GM12878 (cell line): Measurements from ENCODE around the gene MAMDC4. TPM values are rescaled to one million over a fixed set of nuclear protein-coding genes. Genes with fewer than 3 reads are reported as not detected.

Experiments
- ATAC-seq: fragments of 200-7000 bp; cut with Tn5 transposase; 3 replicates; pipeline ENCODE4 v1.9.1; 2020; ENCODE audit warnings: mild to moderate bottlenecking, moderate library complexity
- BruUV-seq: library from RNA; stranded (reverse); fragments of 400-500 nt; replicated peaks from 2 replicates; lab custom pipeline; 2021; lab: Mats Ljungman, UMichigan
- CTCF ChIA-PET: fragments of 300-600 bp; sonication (Branson Sonifier 250); formaldehyde crosslinking; extraction: SDS; loops from one replicate; lab custom pipeline; 2021; ENCODE audit warnings: inconsistent platforms; lab: Yijun Ruan, JAX
- POLR2A ChIA-PET: fragments of 350-600 bp; formaldehyde crosslinking; extraction: SDS; loops from one replicate; lab custom pipeline; 2021; ENCODE audit warnings: inconsistent platforms; lab: Charles Lee
- RAD21 ChIA-PET: fragments of 300-600 bp; sonication (Branson Sonifier 250); formaldehyde crosslinking; loops from one replicate; lab custom pipeline; 2023; ENCODE audit warnings: antibody characterized with exemption; ENCODE audit not compliant: unreplicated experiment; lab: Charles Lee
- SMC1A ChIA-PET: fragments of 300-600 bp; sonication (Branson Sonifier 250); formaldehyde crosslinking; loops from one replicate; lab custom pipeline; 2023; ENCODE audit not compliant: unreplicated experiment, uncharacterized antibody; lab: Charles Lee
- DNase-seq: peaks from one replicate; pipeline ENCODE4 v3.0.0-alpha.2; 2011; ENCODE audit warnings: low read depth, low spot score
- FAIRE-seq: peaks from 3 replicates; lab custom pipeline; 2011; peaks lifted over from hg19 to GRCh38; lab: Jason Lieb, UNC
- H2AFZ ChIP-seq: 2 replicates; pipeline ENCODE4 v1.6.0; 2011; ENCODE audit warnings: low read depth, low read length, control low read depth; ENCODE audit not compliant: control insufficient read depth
- H3K27ac ChIP-seq: 2 replicates; pipeline ENCODE4 v1.5.1; 2011; ENCODE audit warnings: control low read depth; ENCODE audit not compliant: control insufficient read depth, insufficient read depth
- H3K27me3 ChIP-seq, 2 experiments: replicated peaks in 1 of 2; 2 replicates each; pipeline versions ENCODE4 v1.6.0 to v1.6.1; 2011; ENCODE audit warnings: low read length in 1 of 2; ENCODE audit not compliant: control insufficient read depth in 2 of 2, insufficient read depth in 2 of 2
- H3K36me3 ChIP-seq, 2 experiments: 2 replicates each; pipeline ENCODE4 v1.5.1; 2011; ENCODE audit warnings: low read length in 1 of 2; ENCODE audit not compliant: control insufficient read depth in 2 of 2, insufficient read depth in 2 of 2
- H3K4me1 ChIP-seq: 2 replicates; pipeline ENCODE4 v1.6.1; 2011; ENCODE audit warnings: mild to moderate bottlenecking, low read length, moderate library complexity, mixed read lengths; ENCODE audit not compliant: control insufficient read depth, insufficient read depth
- H3K4me2 ChIP-seq: 2 replicates; pipeline ENCODE4 v1.6.0; 2011; ENCODE audit warnings: control low read depth; ENCODE audit not compliant: control insufficient read depth, insufficient read depth
- H3K4me3 ChIP-seq: fragments of 200-600 bp; sonication (generic); 2 replicates; pipeline ENCODE4 v1.5.1; 2016
- H3K79me2 ChIP-seq: 2 replicates; pipeline ENCODE4 v1.6.0; 2011; ENCODE audit warnings: low read length; ENCODE audit not compliant: control insufficient read depth, insufficient read depth
- H3K9ac ChIP-seq: 2 replicates; pipeline ENCODE4 v1.8.0; 2011; ENCODE audit warnings: low read length, control low read depth, mixed read lengths; ENCODE audit not compliant: control insufficient read depth, insufficient read depth
- H3K9me3 ChIP-seq: replicated peaks from 3 replicates; pipeline ENCODE4 v1.5.1; 2011; ENCODE audit warnings: mild to moderate bottlenecking, low read length; ENCODE audit not compliant: control insufficient read depth, insufficient read depth
- H4K20me1 ChIP-seq: 2 replicates; pipeline ENCODE4 v1.6.0; 2011; ENCODE audit not compliant: control insufficient read depth, insufficient read depth
- CBFB ChIP-seq: IDR thresholded peaks from 2 replicates; pipeline ENCODE4 v1.6.1; 2016; ENCODE audit warnings: antibody characterized with exemption, low read depth
- EED ChIP-seq: sonication (generic); IDR thresholded peaks from 2 replicates; pipeline ENCODE4 v1.6.1; 2016; ENCODE audit warnings: antibody characterized with exemption, low read depth
- GATAD2B ChIP-seq: fragments of 450-650 bp; conservative IDR thresholded peaks from 2 replicates; pipeline ENCODE4 v1.6.1; 2017; ENCODE audit warnings: low read depth, mild to moderate bottlenecking, moderate library complexity
- NFYA ChIP-seq: IDR thresholded peaks from 2 replicates; pipeline ENCODE4 v1.6.1; 2011; ENCODE audit warnings: low read depth, mild to moderate bottlenecking, low read length, improper control_type of control experiment, borderline replicate concordance
- POLR2A ChIP-seq: IDR thresholded peaks from 2 replicates; pipeline ENCODE4 v1.6.1; 2011; ENCODE audit warnings: low read depth, mild to moderate bottlenecking, low read length
- POLR2AphosphoS2 ChIP-seq: IDR thresholded peaks from 2 replicates; pipeline ENCODE4 v1.6.1; 2011; ENCODE audit warnings: low read depth, mild to moderate bottlenecking, low read length, improper control_type of control experiment, moderate library complexity
- SMC3 ChIP-seq: IDR thresholded peaks from 2 replicates; pipeline ENCODE4 v1.6.1; 2011; ENCODE audit warnings: low read length, improper control_type of control experiment, borderline replicate concordance
- TARDBP ChIP-seq: IDR thresholded peaks from 2 replicates; pipeline ENCODE4 v1.6.1; 2016; ENCODE audit warnings: borderline replicate concordance
- ZBTB33 ChIP-seq: fragments of 450-650 bp; IDR thresholded peaks from 2 replicates; pipeline ENCODE4 v1.6.1; 2017; ENCODE audit warnings: mild to moderate bottlenecking
- ZZZ3 ChIP-seq: IDR thresholded peaks from 2 replicates; pipeline ENCODE4 v1.6.1; 2011; ENCODE audit warnings: low read depth; ENCODE audit not compliant: control insufficient read depth, insufficient read length
- WGBS: methylation state at CpG from one replicate; pipeline ENCODE4 v1.1.6; 2016; ENCODE audit warnings: low lambda C conversion rate; ENCODE audit not compliant: insufficient replicate concordance, insufficient coverage; ENCODE audit errors: missing lambda C conversion rate; 5-methylcytosine and 5-hydroxymethylcytosine counted together
- in situ Hi-C: fragments of 300-500 bp; cut with MboI; formaldehyde crosslinking; loops from 9 replicates; pipeline ENCODE4 v1.14.3; 2018; ENCODE audit warnings: mixed read lengths
- intact Hi-C: fragments of 100-400 bp; cut with micrococcal nuclease; formaldehyde crosslinking; loops from one replicate; pipeline ENCODE4 v1.14.2; 2022; ENCODE audit not compliant: unreplicated experiment
- polyA plus RNA-seq, 11 experiments: library from polyadenylated mRNA; depleted of rRNA in 4 of 11; unstranded in 6 of 11; stranded (reverse) in 5 of 11; fragments of >200 nt; fragmentation: Nextera tagmentation in 4 of 11; fragmentation: Illumina TruSeq in 1 of 11; extraction: Ambion mirVana in 4 of 11; extraction: Trizol in 1 of 11; gene quantifications; 1 replicate in 1 of 11; 2 replicates in 10 of 11; pipeline versions ENCODE4 v1.2.1 to v1.2.3, GENCODE V29; 2011 to 2016; ENCODE audit warnings: inconsistent platforms in 2 of 11, missing spikeins in 2 of 11, low read depth in 1 of 11
- total RNA-seq, 4 experiments: library from RNA; depleted of rRNA in 3 of 4; stranded (reverse); fragments of >200 nt in 3 of 4; fragmentation: Illumina TruSeq in 1 of 4; extraction: Trizol in 1 of 4; gene quantifications; 2 replicates each; pipeline versions ENCODE4 v1.2.1 to v1.2.3, GENCODE V29; 2013 to 2021

The MAMDC4 gene
- total and polyA plus RNA-seq, 10 of the 15 experiments (the other 5 are each of a cell fraction or from before 2014, with no cell fraction given), result 0.22 to 5.7 (median 2.4) TPM; not detected in 1

- intact Hi-C loops (no loop called here), in situ Hi-C loops (no loop called here)
- FAIRE-seq (no peak), ATAC-seq (no peak), DNase-seq (no peak)
- POLR2A ChIA-PET, result interaction anchor here (0.5 kb wide), 1 partner anchor 139 kb away, joined by 4 read pairs; no protein-coding TSS in a partner anchor
- no peaks in the 10 kb centered on the region for H3K4me1 ChIP-seq
- H3K4me3 ChIP-seq, result no peak overlapping the region
- H3K9me3 ChIP-seq, result no peaks in the 10 kb centered on the region
- H3K79me2 ChIP-seq, result no peaks in the 10 kb centered on the region
- CTCF ChIA-PET, result interaction anchor here (0.5 to 0.8 kb wide), 2 partner anchors 11 kb away, joined by 3 read pairs; no protein-coding TSS in a partner anchor
- TF ChIP-seq POLR2A, result peak; percentile 35; the same call in 1 of the 2 replicates
- no peak for TF ChIP-seq POLR2AphosphoS2
- H3K27me3 ChIP-seq, result no peaks in the 10 kb centered on the region
- no peaks in the 10 kb centered on the region for H4K20me1 ChIP-seq
- no TSS peak for BruUV-seq
- no peak overlapping the region for H3K9ac ChIP-seq
- SMC1A ChIA-PET, result no interaction called here
- RAD21 ChIA-PET, result no interaction called here
- H2AFZ ChIP-seq, result no peak overlapping the region
- no peak overlapping the region for H3K4me2 ChIP-seq
- H3K36me3 ChIP-seq, result peaks cover 11 to 12% of the 10 kb centered on the region in 2 experiments
- 92% methylated on average over 24 of the region's 24 CpGs for WGBS
- H3K27ac ChIP-seq, result no peak overlapping the region
These were observed 25.2 kb upstream of the MAMDC4 start for GRCh38 chr9:136826703-136827582.

GRCh38 chr9:136827794-136828473 is 24.2 kb upstream of the MAMDC4 start:
- Histone ChIP-seq H3K9me3 (no peaks in the 10 kb centered on the region), H3K9ac (no peak overlapping the region), H3K4me3 (no peak overlapping the region), H3K4me1 (no peaks in the 10 kb centered on the region), H3K79me2 (no peaks in the 10 kb centered on the region), H3K27ac (no peak overlapping the region), H2AFZ (no peak overlapping the region), H4K20me1 (no peaks in the 10 kb centered on the region), H3K4me2 (no peak overlapping the region), H3K27me3 (no peaks in the 10 kb centered on the region), H3K36me3 (peaks cover 11 to 12% of the 10 kb centered on the region in 2 experiments)
- FAIRE-seq, result no peak
- in situ Hi-C loops, result no loop called here
- no TSS peak for BruUV-seq
- intact Hi-C loops, result no loop called here
- ChIA-PET SMC1A (no interaction called here), RAD21 (no interaction called here), POLR2A (no interaction called here), CTCF (interaction anchor here (0.8 kb wide), 1 partner anchor 12 kb away, joined by 3 read pairs; no protein-coding TSS in a partner anchor)
- 95% methylated on average over 14 of the region's 14 CpGs for WGBS
- DNase-seq, result no peak
- ATAC-seq, result no peak
- TF ChIP-seq EED (no peak), GATAD2B (no peak), CBFB (no peak), SMC3 (no peak), ZBTB33 (no peak), NFYA (no peak), TARDBP (no peak), ZZZ3 (no peak)
